Ramos (cell line): ENCODE measurements around the gene FAM114A2.

ENCODE experiments used
- in situ Hi-C: fragments of 300-500 bp; cut with MboI; formaldehyde crosslinking; loops from one replicate; pipeline ENCODE4 v1.14.3; 2022; ENCODE audit warnings: low sequenced_read_pairs; ENCODE audit not compliant: unreplicated experiment

The FAM114A2 gene

DNA sequence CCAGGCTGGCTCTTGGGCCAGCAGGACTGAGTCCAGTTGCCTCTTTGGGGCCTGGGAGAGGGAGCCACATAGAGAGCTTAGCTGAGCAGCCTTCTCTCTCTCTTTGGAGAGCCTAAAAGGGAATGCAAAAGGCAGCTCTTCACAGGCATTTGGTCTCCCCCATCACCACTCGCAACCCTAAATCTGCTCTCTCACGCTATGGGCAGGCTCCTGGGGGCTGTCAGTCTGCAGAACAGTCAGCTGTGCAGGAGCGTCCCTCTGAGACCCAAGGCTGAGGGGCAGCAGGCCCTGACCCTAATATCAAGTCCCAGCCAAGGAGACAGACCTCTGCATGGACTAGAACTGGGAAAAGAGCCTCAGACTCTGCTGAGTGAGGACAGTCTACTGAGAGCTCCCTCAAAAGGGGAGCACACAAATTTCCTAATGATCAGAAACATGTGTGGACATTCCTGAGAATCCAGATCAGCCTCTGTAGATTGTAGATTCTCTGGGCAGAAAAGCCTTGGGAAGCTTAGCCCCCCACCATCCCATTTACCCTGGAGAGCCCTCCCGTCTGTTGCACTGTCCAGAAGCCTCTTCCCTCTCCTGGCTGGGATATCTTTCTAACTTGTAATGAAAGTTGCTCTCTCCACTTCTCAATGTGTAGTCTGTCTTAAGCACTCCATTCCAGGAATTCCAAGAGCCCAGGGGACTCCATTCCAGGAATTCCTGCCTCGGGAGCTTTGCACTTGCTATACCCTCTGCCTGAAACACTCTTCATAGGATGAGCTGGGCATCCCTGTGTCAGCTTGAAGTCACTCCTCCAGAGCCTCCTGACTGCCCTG is 79.4 kb downstream of the FAM114A2 start:
- in situ Hi-C loops = no loop called here

DNA sequence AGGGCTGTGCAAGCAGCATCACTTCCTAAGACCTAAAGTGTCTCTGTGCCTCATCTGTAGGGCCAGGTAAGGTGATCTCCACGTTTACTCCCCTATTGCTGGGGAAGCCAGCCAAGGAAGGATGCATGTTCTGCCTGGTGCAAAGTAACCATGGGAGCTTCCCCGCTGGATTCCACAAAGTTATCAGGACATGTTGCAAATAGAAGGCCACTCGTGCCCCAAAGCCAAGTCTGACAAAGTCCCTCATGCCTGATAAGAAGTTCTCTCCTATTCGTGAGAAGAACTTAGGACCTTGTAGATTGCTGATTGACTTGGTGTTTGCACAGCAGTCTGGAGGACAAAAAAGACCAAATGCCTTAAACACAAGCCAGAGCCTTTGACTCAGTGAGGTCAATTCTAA is 81.5 kb downstream of the FAM114A2 start:
- in situ Hi-C loops = no loop called here

DNA sequence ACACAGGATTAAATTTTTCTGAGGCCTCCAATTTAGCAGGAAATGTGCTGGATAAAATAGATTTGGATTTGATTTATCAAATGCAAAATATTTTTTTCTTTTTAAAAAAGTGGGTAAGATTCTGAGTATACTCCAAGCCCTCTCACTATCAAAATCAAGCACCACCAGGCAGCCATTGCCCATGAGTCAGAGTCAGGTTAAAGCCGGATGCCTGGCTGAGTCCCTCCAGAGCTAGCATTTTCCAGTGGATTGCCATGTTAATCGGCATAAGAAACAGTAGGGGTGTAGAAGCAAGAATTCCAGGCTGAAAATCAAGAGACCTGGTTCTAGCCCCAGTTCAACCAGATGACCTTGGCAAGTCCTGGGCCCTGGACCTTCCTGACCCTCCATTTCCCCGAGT is 85.3 kb downstream of the FAM114A2 start:
- in situ Hi-C loops = no loop called here

- in situ Hi-C loops = no loop called here
Measured at GRCh38 chr5:153952893-153953292, 85.8 kb downstream of the FAM114A2 start.

GRCh38 chr5:153952057-153952456 is 86.7 kb downstream of the FAM114A2 start:
- in situ Hi-C loops = no loop called here

DNA sequence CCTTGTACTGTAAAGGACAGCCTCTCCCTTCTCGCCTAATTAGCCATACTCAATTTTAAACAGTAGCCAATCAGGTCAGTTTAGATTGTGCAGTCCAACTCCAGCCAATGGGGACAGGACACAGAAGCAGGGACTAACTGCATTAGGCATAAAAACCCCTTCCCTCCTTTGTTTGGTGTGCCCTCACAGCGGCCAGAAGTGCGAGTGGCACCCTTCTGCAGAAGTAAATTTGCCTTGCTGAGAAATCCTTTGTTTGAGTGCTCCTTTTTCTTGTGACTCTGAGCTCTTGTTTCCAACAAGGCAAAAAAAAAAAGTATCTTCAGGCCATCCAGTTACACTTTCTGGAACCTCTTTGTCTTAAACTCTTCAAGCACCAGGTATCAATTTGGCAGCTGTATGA is 97.4 kb downstream of the FAM114A2 start:
- in situ Hi-C loops = no loop called here
